Measurements from ENCODE around the gene GSS. TPM values are rescaled to one million over a fixed set of nuclear protein-coding genes. Genes with fewer than 3 reads are reported as not detected.

GSS gene
- total RNA-seq, 4 donors from 2014 or later, result 125 to 364 (median 129) TPM

DNA sequence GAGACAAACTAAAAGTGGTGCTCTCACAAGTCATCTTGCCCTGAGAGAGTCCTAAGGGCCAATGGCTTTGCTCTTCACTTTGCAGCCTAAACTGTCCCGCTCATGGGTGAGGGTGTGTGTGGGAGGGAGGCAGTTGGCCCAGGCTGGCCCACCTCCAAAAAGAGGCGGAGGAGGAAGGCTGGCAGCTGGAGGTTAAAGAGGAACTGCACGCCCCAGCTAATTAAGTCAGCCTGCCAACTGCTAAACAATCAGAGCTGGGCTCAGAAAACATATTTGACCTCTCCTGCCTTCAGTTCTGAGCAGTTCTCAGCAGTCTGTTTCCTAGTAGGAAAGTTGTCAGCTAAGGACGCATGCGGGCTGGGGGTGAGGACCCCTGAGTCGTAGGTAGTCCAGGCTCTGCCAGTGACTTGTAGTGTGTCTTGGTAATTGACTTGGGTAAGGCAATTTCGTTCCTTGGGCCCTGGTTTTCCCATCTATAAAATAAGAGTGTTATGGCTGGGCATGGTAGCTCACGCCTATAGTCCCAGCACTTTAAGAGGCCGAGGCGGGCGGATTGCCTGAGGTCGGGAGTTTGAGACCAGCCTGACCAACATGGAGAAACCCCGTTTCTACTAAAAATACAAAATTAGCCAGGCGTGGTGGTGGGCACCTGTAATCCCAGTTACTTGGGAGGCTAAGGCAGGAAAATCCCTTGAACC is 17.0 kb downstream of the GSS start:
- Histone ChIP-seq H3K27ac (peak overlapping the region; percentile 77 to 86 (median 80)), H3K4me3 (no peak overlapping the region), H3K27me3 (no peaks in the 10 kb centered on the region), H3K4me1 (peaks cover 0 to 29% (median 13%) of the 10 kb centered on the region in 4 donors), H3K9me3 (no peaks in the 10 kb centered on the region), H3K36me3 (peaks cover 0 to 19% (median 3%) of the 10 kb centered on the region in 4 donors)
- in situ Hi-C loops (cut with MboI; ENCODE audit: low pct_ligation_motif_present in 1 of 4, low pct_unique_long_range_greater_than_20kb in 1 of 4, low sequenced_read_pairs in 3 of 4), result no loop called here
- TF ChIP-seq POLR2AphosphoS5 (IDR thresholded peaks at IDR 0.05) (peak; percentile 13 to 59 (median 46)), EP300 (IDR thresholded peaks at IDR 0.05; ENCODE audit: low read depth) (no peak), POLR2A (IDR thresholded peaks at IDR 0.05) (peak; percentile 41)
- 54 to 65% methylated on average over 7 to 14 of the region's 14 CpGs for WGBS, 2 donors (ENCODE audit: low coverage in 1 of 2)
- peak; percentile 87 for DNase-seq
- intact Hi-C loops (cut with DNase I; ENCODE audit: low total_unique reads), result no loop called here

DNA sequence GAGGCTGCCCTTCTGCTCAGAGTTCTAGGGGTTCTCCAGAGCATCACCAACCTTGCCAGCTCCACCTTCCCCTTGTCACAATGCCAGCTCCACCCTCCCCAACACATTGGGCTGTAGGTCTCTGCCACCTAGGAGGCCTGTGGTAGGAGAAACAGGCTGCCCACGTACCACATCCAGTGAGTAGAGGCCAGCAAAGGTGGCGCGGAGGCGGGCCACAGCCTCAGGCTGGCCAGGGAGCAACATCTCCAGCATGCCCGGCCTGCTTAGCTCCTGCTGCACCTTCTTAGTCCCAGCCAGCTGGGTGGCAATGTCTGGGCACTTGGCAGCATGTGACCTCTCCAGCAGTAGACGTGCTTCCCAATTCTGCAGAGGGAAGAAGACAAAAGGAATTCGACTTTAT is 23.8 kb downstream of the GSS start:
- intact Hi-C loops (cut with DNase I; ENCODE audit: low total_unique reads) (no loop called here), in situ Hi-C loops (cut with MboI; ENCODE audit: low pct_ligation_motif_present in 1 of 4, low pct_unique_long_range_greater_than_20kb in 1 of 4, low sequenced_read_pairs in 3 of 4) (no loop called here)
- no peaks in the 10 kb centered on the region for H3K4me1 ChIP-seq
- H3K4me3 ChIP-seq, result no peak overlapping the region
- 60 to 92% methylated on average over 1 to 7 of the region's 7 CpGs for WGBS, 2 donors (ENCODE audit: low coverage in 1 of 2)
- no peak for TF ChIP-seq POLR2AphosphoS5 (IDR thresholded peaks at IDR 0.05)
- H3K9me3 ChIP-seq, result no peaks in the 10 kb centered on the region
- H3K27ac ChIP-seq, result no peak overlapping the region
- peaks cover 0 to 14% (median 7%) of the 10 kb centered on the region in 4 donors for H3K36me3 ChIP-seq
- H3K27me3 ChIP-seq, result no peaks in the 10 kb centered on the region
- DNase-seq, result no peak

DNA sequence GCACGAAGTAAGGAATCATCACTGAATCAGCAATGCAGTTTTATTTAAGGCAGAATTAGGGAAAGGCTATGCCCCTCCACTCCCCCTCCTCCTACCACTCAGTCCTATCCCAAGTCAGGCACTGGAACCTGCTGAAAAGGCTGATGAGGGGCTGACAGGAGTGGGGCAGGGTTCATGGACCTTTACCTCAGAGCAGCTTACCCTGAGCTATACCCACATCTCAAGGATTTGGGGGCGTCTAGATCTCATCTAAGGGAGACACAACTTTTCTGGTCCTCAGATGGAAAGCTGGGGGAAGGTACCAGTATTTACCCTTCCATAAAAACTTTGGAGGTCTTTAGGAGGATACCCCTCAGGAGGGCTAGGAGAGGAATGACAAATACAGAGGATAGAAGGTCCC is 27.2 kb downstream of the GSS start:
- no peak for DNase-seq
- Histone ChIP-seq H3K36me3 (peaks cover 0 to 43% (median 14%) of the 10 kb centered on the region in 4 donors), H3K4me3 (no peak overlapping the region), H3K4me1 (no peaks in the 10 kb centered on the region), H3K27ac (no peak overlapping the region), H3K27me3 (no peaks in the 10 kb centered on the region), H3K9me3 (no peaks in the 10 kb centered on the region)
- intact Hi-C loops (cut with DNase I; ENCODE audit: low total_unique reads) (no loop called here), in situ Hi-C loops (cut with MboI; ENCODE audit: low pct_ligation_motif_present in 1 of 4, low pct_unique_long_range_greater_than_20kb in 1 of 4, low sequenced_read_pairs in 3 of 4) (no loop called here)
- WGBS, 2 donors (ENCODE audit: low coverage in 1 of 2), result 100% methylated on average over 1 to 2 of the region's 2 CpGs
- TF ChIP-seq POLR2A (IDR thresholded peaks at IDR 0.05) (no peak), EP300 (IDR thresholded peaks at IDR 0.05; ENCODE audit: low read depth) (no peak), POLR2AphosphoS5 (IDR thresholded peaks at IDR 0.05) (no peak)
- TF ChIP-seq, protein P1, sequence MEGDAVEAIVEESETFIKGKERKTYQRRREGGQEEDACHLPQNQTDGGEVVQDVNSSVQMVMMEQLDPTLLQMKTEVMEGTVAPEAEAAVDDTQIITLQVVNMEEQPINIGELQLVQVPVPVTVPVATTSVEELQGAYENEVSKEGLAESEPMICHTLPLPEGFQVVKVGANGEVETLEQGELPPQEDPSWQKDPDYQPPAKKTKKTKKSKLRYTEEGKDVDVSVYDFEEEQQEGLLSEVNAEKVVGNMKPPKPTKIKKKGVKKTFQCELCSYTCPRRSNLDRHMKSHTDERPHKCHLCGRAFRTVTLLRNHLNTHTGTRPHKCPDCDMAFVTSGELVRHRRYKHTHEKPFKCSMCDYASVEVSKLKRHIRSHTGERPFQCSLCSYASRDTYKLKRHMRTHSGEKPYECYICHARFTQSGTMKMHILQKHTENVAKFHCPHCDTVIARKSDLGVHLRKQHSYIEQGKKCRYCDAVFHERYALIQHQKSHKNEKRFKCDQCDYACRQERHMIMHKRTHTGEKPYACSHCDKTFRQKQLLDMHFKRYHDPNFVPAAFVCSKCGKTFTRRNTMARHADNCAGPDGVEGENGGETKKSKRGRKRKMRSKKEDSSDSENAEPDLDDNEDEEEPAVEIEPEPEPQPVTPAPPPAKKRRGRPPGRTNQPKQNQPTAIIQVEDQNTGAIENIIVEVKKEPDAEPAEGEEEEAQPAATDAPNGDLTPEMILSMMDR (IDR thresholded peaks at IDR 0.05), result no peak

DNA sequence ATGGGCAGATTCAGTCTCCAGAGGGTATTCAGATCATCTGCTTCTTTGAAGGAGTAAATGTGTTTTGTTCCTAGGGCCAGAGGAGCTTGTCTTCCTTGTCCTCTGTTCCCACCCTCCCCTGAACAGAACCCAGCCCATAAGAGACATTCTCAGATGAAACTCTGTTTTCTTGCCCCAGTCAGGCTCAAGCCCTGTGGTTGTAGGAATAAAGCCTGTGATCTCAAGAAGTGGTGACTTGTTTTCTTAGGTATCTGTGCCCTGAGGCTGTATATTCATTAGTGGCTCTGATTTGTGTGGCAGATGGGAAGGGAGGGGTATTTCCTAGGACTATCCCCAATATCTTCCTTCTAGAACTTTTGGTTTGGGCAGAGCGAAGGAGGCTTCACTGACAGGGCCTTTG is 27.9 kb downstream of the GSS start:
- in situ Hi-C loops (cut with MboI; ENCODE audit: low pct_ligation_motif_present in 1 of 4, low pct_unique_long_range_greater_than_20kb in 1 of 4, low sequenced_read_pairs in 3 of 4), result no loop called here
- DNase-seq, result no peak
- no peak for TF ChIP-seq POLR2A (IDR thresholded peaks at IDR 0.05)
- TF ChIP-seq, protein P1 (IDR thresholded peaks at IDR 0.05), result no peak
- no peak for TF ChIP-seq POLR2AphosphoS5 (IDR thresholded peaks at IDR 0.05)
- TF ChIP-seq EP300 (IDR thresholded peaks at IDR 0.05; ENCODE audit: low read depth), result no peak
- Histone ChIP-seq H3K4me3 (no peak overlapping the region), H3K27ac (no peak overlapping the region), H3K36me3 (peaks cover 0 to 43% (median 17%) of the 10 kb centered on the region in 4 donors), H3K27me3 (no peaks in the 10 kb centered on the region), H3K9me3 (no peaks in the 10 kb centered on the region), H3K4me1 (no peaks in the 10 kb centered on the region)
- intact Hi-C loops (cut with DNase I; ENCODE audit: low total_unique reads), result no loop called here
- 100% methylated on average over 1 of the region's 1 CpG; no CpG with 5 or more reads in 1 of the 2 donors for WGBS, 2 donors (ENCODE audit: low coverage in 1 of 2)

DNA sequence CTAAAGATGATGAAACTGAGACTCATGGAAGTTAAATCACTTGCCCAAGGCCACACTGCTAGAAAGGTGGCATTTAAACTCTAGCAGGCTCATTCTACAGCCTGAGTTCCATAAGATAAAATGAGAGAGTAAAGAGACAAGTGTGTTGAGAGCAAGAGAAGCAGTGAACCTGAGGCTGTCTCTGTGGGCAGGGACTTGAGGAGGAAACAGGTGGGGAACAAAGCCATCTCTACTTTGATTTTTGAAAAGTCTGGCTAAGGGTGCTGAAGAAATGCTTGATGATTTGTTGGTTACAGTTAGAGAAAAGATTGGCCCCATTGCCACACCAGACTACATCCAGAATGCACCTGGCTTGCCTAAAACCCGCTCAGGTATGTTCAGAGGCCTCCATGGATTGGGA is 29.0 kb downstream of the GSS start:
- Histone ChIP-seq H3K9me3 (no peaks in the 10 kb centered on the region), H3K4me1 (no peaks in the 10 kb centered on the region), H3K4me3 (no peak overlapping the region), H3K27me3 (no peaks in the 10 kb centered on the region), H3K36me3 (peaks cover 0 to 43% (median 17%) of the 10 kb centered on the region in 4 donors), H3K27ac (no peak overlapping the region)
- TF ChIP-seq, protein P1 (IDR thresholded peaks at IDR 0.05), result no peak
- TF ChIP-seq POLR2A (IDR thresholded peaks at IDR 0.05) (no peak), EP300 (IDR thresholded peaks at IDR 0.05; ENCODE audit: low read depth) (no peak), POLR2AphosphoS5 (IDR thresholded peaks at IDR 0.05) (no peak)
- WGBS, 2 donors (ENCODE audit: low coverage in 1 of 2), result 95 to 100% methylated on average over 1 of the region's 1 CpG
- intact Hi-C loops (cut with DNase I; ENCODE audit: low total_unique reads), result no loop called here
- no peak for DNase-seq
- in situ Hi-C loops (cut with MboI; ENCODE audit: low pct_ligation_motif_present in 1 of 4, low pct_unique_long_range_greater_than_20kb in 1 of 4, low sequenced_read_pairs in 3 of 4), result no loop called here

Data from transverse colon (tissue), 4 donors.